NCI-H146 (cell line): ENCODE data around the gene ARTN.

Source experiments
- DNase-seq: peaks from one replicate; lab custom pipeline; 2025; lab: John Stamatoyannopoulos, UW

ARTN gene

DNA sequence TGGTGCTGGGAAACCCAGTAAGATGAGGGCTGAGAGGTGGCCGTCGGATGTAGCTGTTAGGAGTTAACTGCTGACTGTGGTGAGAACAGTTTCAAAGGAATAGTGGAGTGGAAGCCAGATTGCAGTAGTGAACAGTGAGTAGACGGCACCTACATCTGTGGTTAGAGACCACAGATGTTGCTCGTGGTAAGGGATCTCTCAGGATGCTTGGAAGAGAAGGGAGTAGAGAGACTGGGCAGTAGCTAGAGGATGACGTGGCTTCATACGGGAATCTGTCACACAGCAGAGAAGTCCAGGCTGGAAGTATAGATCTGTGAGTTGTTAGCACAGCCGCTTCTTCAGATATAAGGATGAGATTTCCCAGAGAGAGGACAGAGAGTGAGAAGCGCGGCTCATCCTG lies 7.8 kb upstream of the ARTN start:
- no peak for DNase-seq

DNA sequence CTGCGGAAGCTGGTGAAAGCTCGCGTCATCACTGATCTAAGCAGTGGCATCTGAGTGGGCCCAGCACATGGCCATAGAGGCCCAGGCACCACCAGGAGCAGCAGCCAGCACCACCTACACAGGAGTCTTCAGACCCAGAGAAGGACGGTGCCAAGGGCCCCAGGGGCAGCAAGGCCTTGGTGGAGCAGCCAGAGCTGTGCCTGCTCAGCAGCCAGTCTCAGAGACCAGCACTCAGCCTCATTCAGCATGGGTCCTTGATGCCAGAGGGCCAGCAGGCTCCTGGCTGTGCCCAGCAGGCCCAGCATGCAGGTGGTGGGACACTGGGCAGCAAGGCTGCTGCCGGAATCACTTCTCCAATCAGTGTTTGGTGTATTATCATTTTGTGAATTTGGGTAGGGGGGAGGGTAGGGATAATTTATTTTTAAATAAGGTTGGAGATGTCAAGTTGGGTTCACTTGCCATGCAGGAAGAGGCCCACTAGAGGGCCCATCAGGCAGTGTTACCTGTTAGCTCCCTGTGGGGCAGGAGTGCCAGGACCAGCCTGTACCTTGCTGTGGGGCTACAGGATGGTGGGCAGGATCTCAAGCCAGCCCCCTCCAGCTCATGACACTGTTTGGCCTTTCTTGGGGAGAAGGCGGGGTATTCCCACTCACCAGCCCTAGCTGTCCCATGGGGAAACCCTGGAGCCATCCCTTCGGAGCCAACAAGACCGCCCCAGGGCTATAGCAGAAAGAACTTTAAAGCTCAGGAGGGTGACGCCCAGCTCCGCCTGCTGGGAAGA lies 3.2 kb upstream of the ARTN start:
- peak; percentile 3 for DNase-seq

DNA sequence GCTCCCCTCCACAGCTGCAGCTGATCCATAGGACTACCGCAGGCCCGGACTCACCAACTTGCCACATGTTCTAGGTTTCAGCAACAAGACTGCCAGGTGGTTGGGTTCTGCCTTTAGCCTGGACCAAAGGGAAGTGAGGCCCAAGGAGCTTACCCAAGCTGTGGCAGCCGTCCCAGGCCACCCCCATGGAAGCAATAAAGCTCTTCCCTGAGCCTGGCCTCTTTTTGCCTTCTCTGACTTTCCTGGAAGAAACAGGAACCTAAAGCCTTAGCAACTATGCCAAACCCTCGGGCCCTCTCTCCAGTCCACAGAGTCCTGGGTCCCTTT lies 2.7 kb upstream of the ARTN start:
- no peak for DNase-seq

DNA sequence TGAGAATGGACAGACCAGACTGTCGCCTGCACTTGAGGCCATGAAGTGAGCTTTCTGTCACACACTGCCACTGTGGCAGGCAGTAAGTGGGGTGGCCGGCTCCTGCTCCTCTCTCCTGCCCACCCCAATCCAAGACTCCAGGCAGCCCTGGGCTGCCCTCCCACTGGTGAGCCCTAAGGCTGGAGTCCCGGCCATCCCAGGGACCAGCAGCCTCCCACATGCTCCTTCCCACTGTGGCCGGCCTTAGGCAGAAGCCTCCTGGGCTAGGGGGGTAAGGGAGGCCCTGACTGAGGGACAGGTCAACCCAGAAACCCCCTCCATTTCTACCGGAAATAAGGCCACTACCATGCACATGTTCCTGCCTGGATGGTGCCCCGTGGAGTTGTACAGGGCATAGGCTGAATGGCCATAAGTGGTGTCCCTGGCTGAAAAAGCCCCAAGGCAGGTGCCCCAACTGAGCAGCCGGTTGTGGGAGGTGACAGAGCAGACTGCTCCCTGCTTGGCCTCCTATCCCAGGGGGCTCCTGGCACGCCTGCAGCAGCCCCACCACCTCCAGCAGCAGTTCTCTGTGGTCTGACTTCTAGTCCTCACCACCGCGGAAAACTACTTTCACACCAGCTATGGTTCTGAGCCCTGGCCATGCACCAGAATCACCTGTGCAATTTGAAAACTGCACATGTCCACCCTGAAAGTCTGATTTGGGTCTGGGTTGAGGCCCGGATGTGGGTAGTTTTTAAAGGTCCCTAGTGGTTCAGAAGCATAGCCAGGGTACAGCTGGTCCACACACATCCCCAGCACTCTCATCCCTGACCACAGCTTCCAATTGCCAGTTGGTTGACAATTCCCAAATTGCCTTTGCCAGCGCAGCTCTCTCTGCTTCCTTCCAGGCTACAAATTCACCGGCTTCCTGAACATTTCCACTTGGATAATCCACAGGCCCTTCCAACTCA lies 1.6 kb upstream of the ARTN start:
- no peak for DNase-seq

DNA sequence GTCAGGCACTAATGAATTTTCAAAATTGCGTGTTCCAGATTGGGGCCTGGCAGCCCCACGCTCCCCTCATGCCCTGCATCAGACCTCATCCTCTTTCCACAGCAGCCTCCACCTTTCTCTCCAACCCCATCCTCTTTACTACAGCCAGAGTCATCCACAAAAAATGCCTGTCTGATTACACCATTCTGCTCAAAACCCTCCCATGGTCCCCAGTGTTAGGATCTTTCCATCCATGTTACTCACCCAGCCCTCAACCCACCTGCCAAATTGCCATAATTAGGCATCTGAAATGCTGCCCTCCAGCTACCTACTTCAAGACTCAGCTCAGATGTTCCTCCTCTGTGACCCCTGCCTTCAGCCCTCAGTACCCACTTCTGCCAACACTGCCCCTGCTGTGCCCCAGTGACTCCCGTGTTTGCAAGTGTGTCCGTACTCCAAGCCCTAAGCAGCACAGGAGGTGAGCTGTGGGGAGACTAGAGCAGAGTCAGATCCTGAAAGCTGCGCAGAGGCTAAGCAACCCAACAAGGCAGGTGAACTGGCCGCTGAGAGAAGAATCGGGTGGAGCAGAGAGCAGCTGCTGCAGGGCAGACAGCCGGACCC lies 715 bp upstream of the ARTN start:
- peak; percentile 24 for DNase-seq

DNA sequence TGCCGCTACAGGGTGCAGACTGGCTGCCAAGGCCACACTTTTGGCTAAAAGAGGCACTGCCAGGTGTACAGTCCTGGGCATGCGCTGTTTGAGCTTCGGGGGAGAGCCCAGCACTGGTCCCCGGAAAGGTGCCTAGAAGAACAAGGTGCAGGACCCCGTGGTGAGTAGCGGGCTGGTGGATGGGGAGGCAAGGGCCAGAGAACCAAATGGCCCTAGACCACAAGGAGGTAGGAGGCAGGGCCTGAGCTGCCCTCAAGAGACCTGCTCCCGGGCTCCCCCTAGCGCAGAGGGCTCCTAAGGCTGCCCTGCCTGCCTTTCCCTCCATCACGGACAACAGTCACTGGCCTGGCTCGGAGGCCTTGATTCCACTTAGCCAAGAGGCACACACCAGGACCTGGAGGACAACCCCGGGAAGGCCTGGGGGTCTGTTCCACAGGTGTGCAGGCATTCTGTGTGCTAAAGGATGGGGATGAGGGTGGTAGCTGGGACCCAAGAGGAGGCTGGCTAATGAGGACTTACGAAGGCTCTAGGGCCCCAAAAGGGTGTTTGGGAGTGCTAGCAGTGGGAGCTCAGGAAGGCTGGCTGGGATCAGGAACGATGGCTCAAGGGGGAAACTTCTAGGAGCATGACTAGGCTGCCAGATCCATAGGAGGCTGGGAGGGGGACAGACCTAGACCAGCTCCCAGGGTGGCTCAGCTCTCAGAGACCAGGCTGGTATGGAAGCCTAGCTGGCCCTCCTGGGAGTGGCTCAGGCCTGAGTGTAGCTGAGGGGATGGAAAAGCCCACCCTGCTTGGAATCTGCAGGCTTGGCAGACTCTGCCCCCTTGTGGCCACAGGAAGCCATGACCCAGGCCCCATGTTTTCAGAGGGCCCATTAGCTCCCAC lies 742 bp downstream of the ARTN start:
- peak; percentile 63 for DNase-seq

DNA sequence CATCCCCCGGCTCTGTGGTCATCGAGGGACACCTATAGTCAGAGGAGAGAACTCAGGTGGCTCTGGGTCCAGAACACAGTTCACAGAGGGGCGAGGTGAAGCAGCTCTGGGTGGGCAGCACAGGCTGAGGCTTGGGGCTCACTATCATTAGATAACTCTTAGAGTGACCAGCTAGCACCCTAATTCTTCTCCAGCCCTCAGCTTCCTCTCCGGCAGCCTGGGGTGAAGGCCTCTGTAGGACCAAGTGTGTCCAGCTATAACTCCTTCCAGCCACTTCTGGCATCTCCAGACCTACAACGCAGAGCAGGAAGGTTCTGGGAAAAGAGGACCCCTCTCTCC lies 1.4 kb downstream of the ARTN start:
- no peak for DNase-seq

DNA sequence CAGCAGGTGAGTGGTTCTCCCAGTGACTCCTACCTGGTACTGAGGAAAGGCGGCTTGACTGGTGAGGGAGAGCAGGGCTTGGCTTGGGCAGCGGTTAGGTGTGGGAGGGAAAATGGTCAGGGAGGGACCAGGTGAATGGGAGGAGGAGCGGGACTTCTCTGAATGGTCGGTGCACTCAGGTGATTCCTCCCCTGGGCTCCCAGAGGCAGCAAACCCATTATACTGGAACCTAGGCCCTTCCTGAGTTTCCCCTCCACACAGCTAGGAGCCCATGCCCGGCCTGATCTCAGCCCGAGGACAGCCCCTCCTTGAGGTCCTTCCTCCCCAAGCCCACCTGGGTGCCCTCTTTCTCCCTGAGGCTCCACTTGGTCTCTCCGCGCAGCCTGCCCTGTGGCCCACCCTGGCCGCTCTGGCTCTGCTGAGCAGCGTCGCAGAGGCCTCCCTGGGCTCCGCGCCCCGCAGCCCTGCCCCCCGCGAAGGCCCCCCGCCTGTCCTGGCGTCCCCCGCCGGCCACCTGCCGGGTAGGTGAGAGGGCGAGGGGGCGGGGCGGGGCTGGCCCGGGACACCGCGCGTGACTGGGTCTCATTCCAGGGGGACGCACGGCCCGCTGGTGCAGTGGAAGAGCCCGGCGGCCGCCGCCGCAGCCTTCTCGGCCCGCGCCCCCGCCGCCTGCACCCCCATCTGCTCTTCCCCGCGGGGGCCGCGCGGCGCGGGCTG lies 2.3 kb downstream of the ARTN start:
- DNase-seq = peak; percentile 66

DNA sequence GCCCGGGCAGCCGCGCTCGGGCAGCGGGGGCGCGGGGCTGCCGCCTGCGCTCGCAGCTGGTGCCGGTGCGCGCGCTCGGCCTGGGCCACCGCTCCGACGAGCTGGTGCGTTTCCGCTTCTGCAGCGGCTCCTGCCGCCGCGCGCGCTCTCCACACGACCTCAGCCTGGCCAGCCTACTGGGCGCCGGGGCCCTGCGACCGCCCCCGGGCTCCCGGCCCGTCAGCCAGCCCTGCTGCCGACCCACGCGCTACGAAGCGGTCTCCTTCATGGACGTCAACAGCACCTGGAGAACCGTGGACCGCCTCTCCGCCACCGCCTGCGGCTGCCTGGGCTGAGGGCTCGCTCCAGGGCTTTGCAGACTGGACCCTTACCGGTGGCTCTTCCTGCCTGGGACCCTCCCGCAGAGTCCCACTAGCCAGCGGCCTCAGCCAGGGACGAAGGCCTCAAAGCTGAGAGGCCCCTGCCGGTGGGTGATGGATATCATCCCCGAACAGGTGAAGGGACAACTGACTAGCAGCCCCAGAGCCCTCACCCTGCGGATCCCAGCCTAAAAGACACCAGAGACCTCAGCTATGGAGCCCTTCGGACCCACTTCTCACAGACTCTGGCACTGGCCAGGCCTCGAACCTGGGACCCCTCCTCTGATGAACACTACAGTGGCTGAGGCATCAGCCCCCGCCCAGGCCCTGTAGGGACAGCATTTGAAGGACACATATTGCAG lies 3.0 kb downstream of the ARTN start:
- DNase-seq = peak; percentile 70

DNA sequence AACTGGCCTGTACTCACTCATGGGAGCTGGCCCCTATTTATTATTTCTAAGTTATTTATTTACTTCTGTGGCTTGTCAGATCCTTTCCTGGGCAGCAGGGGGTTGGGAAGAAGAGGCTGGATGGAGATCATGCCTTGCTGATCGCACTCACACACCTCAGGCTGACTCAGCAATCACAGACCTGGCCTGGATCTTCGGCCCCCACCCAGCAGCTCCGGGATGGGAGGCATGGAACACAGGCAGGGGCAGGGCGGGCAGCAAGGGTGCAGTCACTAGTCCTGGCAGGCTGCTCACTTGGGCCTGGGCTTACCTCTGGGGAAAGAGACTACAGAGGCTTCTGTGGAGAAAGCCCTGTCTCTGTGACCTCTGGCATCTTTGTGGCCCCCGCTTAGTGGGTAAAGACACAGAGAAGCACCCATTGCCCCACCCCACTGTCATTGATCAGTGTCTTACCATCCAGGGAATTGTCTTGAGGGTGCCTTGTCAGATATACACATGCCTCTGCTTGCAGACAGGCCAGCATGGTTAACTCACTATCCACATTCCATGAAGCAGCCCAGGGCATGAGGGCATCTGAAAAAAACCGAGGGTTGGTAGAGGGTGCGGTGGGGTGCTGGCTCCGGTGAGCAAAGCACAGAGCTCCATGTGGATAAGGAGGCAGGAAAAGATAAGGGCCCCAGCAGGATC lies 3.7 kb downstream of the ARTN start:
- DNase-seq = no peak

DNA sequence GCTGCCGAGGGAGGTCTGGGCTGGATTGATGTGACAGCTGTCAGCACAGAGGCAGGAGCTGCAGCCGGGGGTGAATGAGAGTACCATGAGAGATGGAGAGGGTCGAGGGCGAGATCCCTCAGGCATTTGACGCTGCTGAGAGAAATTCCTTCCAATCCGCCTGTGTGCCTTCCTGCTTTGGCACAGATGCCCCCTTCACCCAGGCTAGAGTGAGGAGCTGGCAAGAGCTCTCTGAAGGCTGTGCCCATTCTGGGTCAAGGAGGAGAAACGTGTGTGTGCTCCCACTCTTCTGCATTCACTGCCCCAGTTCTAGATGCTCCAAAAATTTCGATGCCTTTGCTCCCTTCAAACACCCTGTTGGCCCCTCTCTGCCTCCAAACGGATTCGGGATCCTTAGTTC lies 4.8 kb downstream of the ARTN start:
- no peak for DNase-seq

DNA sequence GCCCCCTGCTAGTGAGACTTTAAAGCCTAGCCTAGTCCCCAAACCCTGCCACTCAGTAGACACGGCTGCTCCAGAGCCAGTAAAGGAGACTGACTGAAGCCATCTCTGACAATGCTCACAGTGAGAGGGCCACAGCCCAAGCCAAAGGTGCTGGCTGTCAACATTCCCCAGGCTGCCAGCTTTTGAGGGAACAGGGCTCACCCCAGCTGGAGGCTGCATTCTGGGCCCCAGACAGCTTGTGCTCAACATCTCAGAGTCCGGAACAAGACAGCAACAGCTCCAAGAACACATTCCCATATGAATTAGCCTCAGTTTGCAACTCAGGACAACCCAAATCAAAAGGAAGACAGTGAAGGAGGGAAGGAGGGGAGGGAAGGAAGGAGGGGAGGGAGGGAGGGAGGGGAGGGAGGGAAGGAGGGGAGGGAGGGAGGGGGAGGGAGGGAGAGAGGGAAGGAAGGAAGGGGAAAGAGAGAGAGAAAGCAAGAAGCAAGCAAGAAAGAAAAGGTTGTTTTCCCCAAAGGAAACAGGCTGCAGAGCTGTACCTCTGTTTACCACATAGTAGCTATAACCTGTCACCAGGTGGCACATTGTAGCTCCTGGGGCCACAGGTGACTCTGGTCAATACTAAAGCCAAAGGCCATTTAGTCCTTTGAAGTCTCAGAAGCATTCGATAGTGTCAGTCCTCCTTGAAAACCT lies 5.4 kb downstream of the ARTN start:
- DNase-seq = no peak

DNA sequence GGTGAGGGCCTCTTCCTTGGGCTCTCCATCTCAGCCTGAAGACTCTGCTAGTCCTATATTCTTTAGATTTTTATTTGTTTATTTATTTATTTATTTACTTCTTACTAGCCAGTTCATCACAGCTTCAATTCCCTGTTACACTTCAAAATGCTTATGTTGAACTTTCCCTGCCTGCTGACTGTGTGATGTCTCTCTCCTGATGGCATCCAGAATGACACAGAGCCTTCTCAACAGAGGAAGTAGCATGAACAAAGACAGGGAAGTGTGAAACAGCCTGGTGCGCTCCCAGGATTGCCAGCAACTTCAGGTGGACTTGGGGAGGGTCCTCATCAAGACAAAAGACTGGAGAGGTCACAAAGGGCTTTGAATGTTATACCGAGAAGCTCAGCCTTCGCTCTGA lies 8.8 kb downstream of the ARTN start:
- no peak for DNase-seq

DNA sequence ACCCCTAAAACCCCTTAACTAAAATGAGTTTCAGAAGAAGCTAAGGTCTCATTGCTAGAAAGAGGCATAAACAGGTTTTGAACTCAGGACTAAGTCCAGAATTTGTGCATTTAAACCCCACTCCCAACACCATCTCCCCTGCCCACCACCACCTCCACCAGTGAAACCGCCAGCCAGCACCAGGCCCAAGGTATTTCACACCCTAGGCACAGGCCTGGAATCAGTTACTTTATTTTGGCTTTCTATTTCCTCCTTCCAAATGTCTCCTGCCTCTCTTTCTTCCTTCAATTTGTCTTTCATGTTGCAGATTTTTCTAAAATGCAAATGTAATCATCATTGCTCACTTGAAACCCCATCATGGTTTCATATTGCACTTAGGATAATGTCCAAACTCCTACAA lies 11.3 kb downstream of the ARTN start:
- DNase-seq = no peak

DNA sequence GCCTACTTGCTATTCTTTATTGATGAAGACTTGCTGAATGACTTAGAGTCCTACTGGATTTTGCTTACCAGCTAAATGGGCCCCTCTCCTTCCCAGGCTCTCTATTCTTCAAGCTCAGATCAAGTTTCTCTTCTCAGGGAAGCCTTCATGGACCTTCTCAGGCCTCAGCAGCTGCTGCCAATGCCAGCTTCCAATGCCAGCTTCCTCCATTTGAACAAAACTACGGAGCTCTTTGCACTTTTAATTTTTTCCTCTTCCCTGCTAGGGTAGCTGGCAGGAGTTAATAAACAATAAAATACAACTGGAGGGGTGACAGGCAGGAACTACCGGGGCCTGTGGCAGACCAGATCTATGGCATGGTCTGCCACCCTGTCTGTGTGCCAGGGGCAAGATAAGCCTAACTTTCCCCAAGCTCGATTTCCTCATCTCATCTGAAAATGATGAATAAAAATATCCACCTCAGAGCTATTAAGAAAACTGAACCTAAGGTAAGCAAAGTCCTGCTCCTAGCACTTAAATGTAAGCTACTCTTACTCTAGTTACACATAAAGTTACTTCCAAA lies 12.2 kb downstream of the ARTN start:
- no peak for DNase-seq

DNA sequence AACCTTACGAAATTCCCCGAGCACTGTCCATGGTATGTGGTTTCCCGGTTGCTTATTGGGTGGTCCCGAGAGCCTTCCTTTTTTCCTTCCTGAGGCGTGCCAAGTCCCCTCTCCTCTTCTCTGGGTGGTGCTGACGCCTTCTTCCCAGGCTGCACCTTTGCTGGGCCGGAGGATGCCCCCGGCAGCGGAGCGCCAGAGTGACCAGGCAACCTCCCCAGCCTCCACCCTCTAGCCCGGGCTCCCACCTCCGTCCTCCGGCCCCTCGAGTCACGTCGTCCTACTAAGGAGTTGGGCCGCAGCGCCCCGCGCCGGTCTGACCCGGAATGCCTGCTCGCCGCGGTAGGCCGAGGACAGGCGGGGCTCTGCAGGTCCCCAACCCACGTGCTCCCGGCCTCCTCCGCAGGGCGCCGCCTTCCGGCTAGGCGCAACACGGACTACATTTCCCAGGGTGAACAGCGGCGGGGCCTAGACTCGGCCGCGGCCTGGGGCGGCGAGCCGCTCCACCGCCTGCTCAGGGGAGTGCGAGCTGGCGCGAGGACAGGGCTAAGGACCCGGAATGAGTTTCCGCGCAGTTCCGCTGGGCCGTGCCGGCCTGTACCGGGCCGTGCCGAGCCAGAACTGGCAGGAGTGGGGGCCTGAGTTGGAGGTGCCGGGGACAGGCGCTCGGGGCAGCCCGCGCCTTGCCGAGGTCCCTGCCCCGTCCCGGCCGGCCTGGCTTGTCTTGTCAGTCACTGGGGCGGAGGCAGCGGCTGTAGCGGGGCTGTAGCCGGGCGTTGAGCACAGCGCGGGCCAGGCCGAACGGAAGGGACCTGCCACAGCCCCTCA lies 12.8 kb downstream of the ARTN start, which contains the start of gene IPO13:
Gene IPO13, plus strand, starts transcription at position 715 of the 825 bp plus-strand sequence. CDS start 651 bp downstream, outside the sequence.
- DNase-seq = peak; percentile 89

DNA sequence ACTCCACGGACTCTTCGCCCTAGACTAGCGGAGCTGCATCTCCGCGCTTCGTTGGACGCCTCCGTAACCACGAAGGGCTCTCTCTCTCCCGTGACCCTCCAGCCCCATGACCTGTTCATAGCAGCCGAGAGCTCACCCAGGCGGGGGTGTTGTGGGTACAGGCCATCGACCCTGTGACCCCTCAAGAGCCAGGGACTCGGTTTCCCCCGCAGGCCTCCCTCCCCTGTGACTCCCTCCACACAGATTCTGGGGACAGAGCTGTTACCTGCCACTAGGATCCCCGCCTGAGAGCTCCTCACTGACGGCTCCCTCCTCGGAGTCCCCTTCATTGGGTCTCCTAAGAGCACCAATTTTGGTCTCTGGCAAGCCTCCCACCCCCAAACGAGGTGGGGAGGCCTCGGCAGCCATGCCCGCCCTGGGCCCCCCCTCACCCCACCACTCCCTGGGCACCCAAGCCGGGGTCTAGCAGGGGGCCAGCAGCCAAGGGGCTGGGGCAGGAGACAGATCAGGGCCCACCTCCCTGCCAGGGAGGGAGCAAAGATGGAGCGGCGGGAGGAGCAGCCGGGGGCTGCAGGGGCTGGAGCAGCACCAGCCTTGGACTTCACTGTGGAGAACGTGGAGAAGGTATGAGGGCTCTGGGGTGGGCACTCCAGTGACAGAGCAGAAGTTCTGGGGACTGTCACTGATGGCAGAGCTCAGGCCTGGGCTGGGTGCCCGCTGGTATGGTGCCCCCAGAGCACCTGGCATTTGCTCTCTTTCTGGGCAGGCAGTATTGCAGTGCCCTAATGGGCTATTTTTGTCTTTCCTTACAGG lies 13.7 kb downstream of the ARTN start:
- DNase-seq = no peak
